Measurements from ENCODE around the gene CSNK1A1. TPM values are rescaled to one million over a fixed set of nuclear protein-coding genes. Genes with fewer than 3 reads are reported as not detected.
"Not testable (repeated sequence)": the region's sequence is repeated elsewhere in the genome, so short reads cannot be mapped to it uniquely, and the experiment has no call there.

The CSNK1A1 gene
- total RNA-seq, result 202 TPM
- long read RNA-seq, full-length matches to known transcripts, result 53 of 66 reads
- long read RNA-seq, partial matches to known transcripts, result 1 of 66 reads
- long read RNA-seq, other reads (novel, unspliced or antisense), result 12 of 66 reads

GRCh38 chr5:149551227-149552037 lies at the start of gene CSNK1A1:
Gene CSNK1A1 (minus strand): TSS chr5:149551439. CDS start chr5:149550964, 475 bp downstream.
- ATAC-seq (peak; percentile 98), DNase-seq (ENCODE audit: missing footprints) (peak; percentile 99)
- intact Hi-C loops (cut with DNase I), result loop anchor here (1.0 to 5.0 kb wide), 4 partner anchors 34 to 489 kb away; partner anchors contain the start of gene SH3TC2

GRCh38 chr5:149600932-149601331 lies 49.7 kb upstream of the CSNK1A1 start:
- DNase-seq (ENCODE audit: missing footprints) (no peak), ATAC-seq (no peak)
- intact Hi-C loops (cut with DNase I), result no loop called here

DNA sequence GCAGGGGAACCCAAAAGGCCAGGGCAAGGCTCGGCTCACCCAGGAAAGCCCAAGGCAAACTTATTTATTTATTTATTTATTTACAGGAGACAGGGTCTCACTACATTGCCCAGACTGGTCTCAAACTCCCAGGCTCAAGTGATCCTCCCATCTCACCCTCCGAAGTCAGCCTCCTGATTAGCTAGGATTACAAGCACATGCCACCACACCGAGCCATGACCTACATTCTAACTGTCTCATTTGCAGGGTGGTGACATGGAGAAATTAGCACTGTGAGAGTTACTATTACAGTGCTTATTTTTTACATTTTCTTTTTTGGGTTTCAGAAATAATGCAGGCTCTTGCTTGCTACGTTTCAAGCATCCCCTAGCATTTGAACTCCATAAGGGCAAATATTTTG lies 48.1 kb upstream of the CSNK1A1 start:
- intact Hi-C loops (cut with DNase I), result no loop called here
- no peak for DNase-seq (ENCODE audit: missing footprints)
- ATAC-seq, result no peak

DNA sequence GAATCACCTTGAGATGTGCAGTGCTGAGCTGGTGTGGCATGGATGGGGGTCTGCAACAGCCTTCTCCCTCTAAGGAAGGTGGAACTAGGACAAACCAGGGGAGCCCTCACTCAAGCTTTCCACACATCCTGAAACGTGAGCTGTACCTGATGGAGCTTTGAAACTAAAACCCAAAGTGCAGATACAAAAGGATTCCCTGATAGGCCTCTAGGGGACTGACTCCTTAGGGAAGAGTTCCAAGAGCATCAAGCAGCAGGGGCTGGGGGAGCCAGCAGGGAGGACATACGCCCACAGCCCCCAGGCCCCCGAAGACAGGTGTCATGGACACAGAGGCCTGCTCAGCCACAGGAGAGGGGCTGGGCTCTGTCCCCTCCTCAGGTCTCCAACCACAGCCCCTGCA lies 47.7 kb upstream of the CSNK1A1 start:
- ATAC-seq (no peak), DNase-seq (ENCODE audit: missing footprints) (no peak)
- intact Hi-C loops (cut with DNase I), result no loop called here

DNA sequence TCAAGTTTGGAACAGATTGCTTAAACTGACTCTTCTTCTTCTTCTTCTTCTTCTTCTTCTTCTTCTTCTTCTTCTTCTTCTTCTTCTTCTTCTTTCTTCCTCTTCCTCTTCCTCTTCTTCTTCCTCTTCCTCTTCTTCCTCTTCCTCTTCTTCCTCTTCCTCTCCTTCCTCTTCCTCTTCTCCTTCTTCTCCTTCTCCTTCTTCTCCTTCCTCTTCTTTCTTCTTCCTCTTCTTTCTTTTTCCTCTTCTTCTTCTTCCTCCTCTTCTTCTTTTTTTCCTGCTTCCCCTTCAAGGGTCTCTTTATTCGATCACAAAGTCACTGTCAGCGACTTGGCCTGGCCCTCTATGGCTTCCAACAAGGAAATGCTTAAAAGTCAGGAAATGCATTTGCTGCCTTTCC lies 47.0 kb upstream of the CSNK1A1 start:
- DNase-seq (ENCODE audit: missing footprints); intact Hi-C loops (cut with DNase I); ATAC-seq: not testable (repeated sequence)

- intact Hi-C loops (cut with DNase I), result no loop called here
- ATAC-seq (no peak), DNase-seq (ENCODE audit: missing footprints) (no peak)
These were observed 46.4 kb upstream of the CSNK1A1 start for GRCh38 chr5:149597618-149598017.

GRCh38 chr5:149596712-149597111 lies 45.5 kb upstream of the CSNK1A1 start:
- peak; percentile 55 for ATAC-seq
- intact Hi-C loops (cut with DNase I), result no loop called here
- no peak for DNase-seq (ENCODE audit: missing footprints)

GRCh38 chr5:149595105-149595504 lies 43.9 kb upstream of the CSNK1A1 start:
- DNase-seq (ENCODE audit: missing footprints); intact Hi-C loops (cut with DNase I); ATAC-seq: not testable (repeated sequence)

DNA sequence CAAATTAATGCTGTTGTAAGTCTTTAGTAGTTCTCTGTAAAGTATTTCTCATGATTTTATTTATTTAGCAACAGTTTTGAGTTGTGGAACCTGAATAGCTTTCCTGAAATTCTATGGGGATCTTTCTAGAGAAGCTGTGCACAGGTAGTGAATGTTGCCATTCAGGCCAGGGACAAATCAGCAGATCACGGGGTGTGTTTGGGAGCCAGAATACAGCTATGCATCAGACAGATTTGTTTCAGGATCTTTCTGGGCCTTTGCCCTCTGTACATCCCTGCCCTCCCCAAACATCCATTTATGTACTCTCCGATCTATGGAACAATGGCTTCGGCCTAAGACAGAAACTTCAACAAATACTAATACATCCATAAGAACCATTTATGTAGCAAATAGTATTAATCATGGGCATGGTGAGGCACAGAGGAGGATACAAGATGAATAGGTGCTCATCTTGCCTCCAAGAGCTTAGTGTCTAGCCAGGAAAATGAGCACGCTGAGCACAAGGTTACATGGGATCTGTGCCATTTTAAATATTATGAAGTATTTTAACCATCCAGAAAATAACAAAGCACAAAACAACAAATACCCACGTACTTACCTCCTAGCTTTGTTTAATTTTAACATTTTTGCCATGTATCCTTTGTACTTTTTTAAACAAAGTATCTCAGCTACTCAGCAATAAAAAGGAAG lies 43.1 kb upstream of the CSNK1A1 start:
- no peak for DNase-seq (ENCODE audit: missing footprints)
- ATAC-seq, result no peak
- intact Hi-C loops (cut with DNase I), result no loop called here

- no peak for ATAC-seq
- no peak for DNase-seq (ENCODE audit: missing footprints)
- intact Hi-C loops (cut with DNase I), result no loop called here
These were observed 42.1 kb upstream of the CSNK1A1 start for GRCh38 chr5:149593370-149593769.

DNA sequence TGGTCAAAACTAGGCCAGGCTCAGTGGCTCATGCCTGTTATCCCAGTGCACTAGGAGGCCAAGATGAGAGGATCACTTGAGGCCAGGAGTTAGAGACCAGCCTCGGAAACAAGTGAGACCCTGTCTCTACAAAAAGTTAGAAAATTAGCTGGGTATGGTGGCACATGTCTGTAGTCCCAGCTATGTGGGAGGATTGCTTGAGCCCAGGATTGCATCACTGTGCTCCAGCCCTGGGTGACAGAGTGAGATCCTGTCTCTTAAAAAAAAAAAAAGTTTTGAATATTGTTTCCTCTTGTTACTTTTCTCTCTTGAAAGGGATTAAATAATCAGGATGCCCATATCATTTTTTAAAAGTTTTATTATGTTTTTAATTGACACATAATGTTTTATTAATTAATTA lies 37.7 kb upstream of the CSNK1A1 start:
- intact Hi-C loops (cut with DNase I), result no loop called here
- DNase-seq (ENCODE audit: missing footprints) (no peak), ATAC-seq (peak; percentile 28)

- ATAC-seq, result no peak
- intact Hi-C loops (cut with DNase I), result no loop called here
- DNase-seq (ENCODE audit: missing footprints), result no peak
These were observed 35.6 kb upstream of the CSNK1A1 start for GRCh38 chr5:149586708-149587318.

DNA sequence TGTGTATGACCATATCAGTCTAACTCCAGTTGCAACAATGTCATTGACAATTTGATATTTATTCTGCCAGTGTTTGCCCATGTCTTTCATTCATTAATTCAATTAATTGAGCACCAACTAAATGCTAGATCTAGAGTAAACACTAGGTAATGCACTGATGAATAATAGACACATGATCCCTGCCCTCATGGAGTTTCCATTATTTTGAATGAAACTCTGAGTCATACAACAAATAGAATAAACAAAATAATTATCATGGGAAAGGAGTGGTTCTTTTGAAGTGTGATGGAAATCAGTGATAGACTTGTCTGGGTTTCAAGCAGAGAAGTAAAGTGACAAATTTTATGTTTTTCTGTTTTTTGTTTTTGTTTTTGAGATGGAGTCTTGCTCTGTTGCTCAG lies 34.7 kb upstream of the CSNK1A1 start:
- no peak for DNase-seq (ENCODE audit: missing footprints)
- intact Hi-C loops (cut with DNase I), result no loop called here
- no peak for ATAC-seq

DNA sequence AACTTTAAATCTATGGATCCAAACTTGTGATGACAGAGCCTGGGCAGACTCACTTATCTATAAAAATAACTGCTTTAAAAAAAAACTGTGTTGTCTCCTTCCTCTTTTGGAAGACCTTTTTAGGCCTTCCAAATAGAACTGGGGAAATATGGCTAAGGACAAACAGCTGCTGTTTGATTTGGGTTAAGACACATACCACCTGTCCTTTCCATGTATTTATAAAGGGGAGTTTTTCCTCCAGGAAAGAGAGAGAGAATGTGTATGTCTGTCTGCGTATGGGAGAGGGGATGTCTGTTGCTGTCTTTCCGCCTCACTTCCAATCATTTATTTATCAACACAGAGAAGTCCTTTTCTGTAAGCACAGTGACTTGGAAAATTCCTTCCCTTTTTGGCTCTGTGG lies 32.9 kb upstream of the CSNK1A1 start:
- intact Hi-C loops (cut with DNase I), result no loop called here
- ATAC-seq (no peak), DNase-seq (ENCODE audit: missing footprints) (no peak)

- intact Hi-C loops (cut with DNase I), result loop anchor here (2.0 kb wide), 1 partner anchor 35 kb away; no protein-coding TSS in a partner anchor
- no peak for DNase-seq (ENCODE audit: missing footprints)
- ATAC-seq, result peak; percentile 27
These were observed 32.2 kb upstream of the CSNK1A1 start for GRCh38 chr5:149583394-149583793.

DNA sequence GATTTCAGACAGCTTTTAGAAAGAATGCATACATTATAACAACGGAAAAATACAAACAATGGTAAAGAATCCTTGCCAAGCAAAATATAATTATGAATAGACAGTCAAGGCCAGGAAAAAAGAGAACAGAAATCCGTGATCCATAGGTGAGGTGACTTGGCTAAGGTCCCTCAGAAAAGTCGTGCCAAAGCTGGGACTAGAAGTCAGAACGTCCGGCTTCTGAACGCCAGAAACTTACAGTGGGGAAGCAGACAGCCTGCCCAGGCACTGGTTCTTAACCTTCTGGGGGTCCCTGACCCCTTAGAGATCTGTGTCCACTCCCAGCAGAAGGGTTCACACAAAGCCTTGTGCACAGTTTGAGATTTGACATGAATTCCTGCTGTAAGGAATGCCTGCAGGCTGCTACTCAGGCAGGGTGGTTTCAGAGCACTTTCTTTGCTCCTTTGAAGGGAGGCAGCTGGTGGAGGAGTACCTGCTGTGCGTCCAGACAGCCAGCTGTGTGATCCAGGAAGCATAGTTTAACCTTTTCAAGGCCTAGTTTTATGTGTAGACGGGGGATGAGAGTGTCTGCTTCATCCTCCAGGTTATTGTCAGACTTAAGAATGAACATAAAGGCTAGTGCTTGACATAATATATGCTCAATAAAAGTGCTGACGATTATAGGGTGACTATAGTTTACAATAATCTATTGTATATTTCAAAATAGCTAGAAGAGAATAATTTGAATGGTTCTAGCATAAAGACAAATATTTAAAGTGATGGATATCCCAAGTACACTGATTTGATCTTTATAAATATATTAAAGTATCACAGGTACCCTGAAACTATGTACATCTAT lies 30.9 kb upstream of the CSNK1A1 start:
- peak; percentile 23 for ATAC-seq
- intact Hi-C loops (cut with DNase I), result loop anchor here (2.0 kb wide), 1 partner anchor 37 kb away; no protein-coding TSS in a partner anchor
- no peak for DNase-seq (ENCODE audit: missing footprints)

- intact Hi-C loops (cut with DNase I), result no loop called here
- ATAC-seq (peak; percentile 86), DNase-seq (ENCODE audit: missing footprints) (peak; percentile 93)
These were observed 30.1 kb upstream of the CSNK1A1 start, which contains the start of gene ARHGEF37 for GRCh38 chr5:149581192-149581861. Gene ARHGEF37 (plus strand): TSS chr5:149581498. CDS start chr5:149597770, 16,272 bp downstream.

GRCh38 chr5:149580808-149581191 lies 29.6 kb upstream of the CSNK1A1 start:
- ATAC-seq (peak; percentile 38), DNase-seq (ENCODE audit: missing footprints) (no peak)
- intact Hi-C loops (cut with DNase I), result no loop called here

Data from Right ventricle myocardium inferior (tissue), 1 donor.